ENCODE data around the gene SPEG.

SPEG gene

DNA sequence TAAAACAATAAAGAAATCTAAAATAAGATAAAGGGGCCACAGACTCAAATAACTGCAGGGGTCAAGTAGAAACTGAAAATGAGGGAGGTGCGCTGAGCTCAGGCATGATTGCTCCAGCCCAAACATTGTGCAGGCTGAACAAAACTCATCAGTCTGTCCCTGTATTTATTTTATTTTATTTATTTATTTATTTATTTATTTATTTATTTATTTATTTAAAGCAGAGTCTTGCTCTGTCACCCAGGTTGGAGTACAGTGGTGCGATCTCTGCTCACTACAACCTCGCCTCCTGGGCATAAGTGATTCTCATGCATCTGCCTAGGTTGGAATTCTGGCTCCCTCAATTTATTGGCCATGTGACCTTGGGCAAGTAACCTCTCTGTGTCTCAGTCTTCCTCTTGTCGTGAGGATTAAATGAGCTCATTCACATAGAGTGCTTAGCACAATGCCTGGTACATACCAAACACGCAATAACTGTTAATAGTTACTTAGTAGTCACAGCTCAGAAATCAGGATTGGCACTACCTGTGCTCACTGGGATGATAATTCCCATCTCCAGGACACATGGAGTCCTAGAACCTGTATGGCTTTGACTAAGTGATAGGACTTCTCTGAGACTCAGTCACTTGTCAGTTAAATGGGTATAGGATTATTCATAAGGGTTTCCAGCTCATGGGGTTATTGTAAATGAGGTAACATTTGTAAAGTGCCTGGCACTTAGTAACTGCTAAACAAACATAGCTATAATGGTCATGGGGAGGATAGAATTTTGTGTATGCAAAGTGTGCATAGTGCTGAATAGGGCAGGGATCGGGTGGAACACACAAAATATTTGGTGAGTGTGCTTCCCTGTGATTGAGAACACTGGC is 6.0 kb downstream of the SPEG start:
- Mint-ChIP-seq H3K4me1 (ENCODE audit: low read depth) (peaks cover 8% of the 10 kb centered on the region), H3K36me3 (ENCODE audit: low read depth) (no peaks in the 10 kb centered on the region), H3K27ac (no peak overlapping the region), H3K9me3 (no peaks in the 10 kb centered on the region), H3K4me3 (peak overlapping the region; percentile 52), H3K27me3 (ENCODE audit: low read depth) (peaks cover 38% of the 10 kb centered on the region)

DNA sequence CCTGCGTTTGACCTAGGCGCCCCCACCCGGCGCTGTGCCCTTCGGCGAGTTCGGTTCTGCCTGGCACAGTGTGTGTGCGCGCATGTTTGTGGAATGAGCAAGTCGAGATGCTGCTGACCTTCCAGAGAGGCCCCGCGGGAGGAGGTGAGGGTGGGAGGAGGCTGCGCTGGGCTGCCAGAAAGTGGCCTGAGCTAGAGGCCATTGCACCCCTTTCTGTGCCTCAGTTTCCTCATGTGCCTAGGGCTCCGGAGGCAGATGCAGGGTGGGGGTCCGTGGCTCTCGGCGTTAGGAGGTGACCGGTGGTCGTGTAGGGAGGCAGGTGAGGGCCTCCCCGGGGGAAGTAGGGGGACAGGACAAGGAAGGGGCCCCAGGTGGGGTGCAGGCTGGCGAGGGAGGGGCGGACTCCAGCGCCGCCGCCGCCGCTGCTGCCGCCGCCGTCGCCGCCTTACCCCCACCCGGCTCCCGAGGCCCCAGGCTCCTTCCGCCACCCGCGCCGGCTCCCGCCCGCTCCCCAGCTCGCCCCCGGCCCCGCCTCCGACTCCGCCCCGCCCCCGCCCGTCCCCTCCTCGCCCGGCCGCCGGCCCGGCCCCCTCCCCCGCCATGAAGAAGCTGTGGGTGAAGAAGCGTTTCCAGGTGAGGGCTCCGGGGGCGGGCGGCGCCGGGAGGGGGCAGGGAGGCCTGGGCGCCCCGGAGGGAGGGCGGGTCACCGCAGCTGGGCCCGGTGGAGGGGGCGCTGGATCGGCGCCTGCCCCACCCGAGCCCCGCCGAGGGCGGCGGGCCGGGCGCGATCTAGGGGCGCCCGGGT is 7.0 kb downstream of the SPEG start:
- no peaks in the 10 kb centered on the region for H3K9me3 Mint-ChIP-seq
- H3K27ac Mint-ChIP-seq, result no peak overlapping the region
- H3K4me3 Mint-ChIP-seq, result peak overlapping the region; percentile 52
- H3K36me3 Mint-ChIP-seq (ENCODE audit: low read depth), result no peaks in the 10 kb centered on the region
- H3K4me1 Mint-ChIP-seq (ENCODE audit: low read depth), result peaks cover 8% of the 10 kb centered on the region
- H3K27me3 Mint-ChIP-seq (ENCODE audit: low read depth), result peaks cover 31% of the 10 kb centered on the region

DNA sequence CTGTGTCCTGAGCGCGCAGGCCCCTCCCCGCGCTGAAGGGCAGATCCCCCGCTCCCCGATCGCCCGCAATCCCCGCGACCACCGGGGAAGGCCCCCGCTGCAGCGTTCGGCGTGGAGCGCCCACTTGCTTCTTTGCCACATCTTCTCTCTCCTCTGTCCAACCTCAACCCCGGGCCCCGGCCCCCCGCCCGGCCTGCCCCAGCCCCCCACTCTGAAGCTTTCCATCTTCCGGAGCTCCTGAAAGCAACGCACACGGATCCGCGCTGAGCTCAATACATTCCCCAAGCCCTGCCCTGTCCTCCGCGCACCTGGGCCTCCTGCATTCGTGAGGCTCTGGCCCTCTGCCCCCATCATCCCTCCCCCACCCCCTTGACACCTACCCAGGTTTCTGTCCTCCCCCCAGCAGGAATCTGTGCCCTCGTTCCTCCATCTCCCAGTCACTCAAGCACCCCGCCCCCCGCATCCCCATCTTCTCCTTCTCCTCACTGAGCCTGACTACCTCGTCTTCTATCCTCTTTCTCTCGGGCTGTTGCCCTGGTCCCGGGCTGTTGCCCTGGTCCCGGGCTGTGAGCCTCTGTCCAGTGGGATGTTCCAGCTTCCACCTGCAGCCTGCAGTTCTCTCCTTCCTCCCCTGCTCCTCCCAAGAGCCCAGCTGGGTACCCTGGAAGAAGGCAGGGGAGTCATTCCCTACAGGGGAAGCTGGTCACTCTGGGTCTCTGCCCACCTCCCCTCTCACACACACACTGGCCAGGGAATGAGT is 7.8 kb downstream of the SPEG start:
- H3K36me3 Mint-ChIP-seq (ENCODE audit: low read depth), result no peaks in the 10 kb centered on the region
- H3K27me3 Mint-ChIP-seq (ENCODE audit: low read depth), result peaks cover 34% of the 10 kb centered on the region
- H3K9me3 Mint-ChIP-seq, result no peaks in the 10 kb centered on the region
- H3K27ac Mint-ChIP-seq, result no peak overlapping the region
- H3K4me3 Mint-ChIP-seq, result peak overlapping the region; percentile 76
- H3K4me1 Mint-ChIP-seq (ENCODE audit: low read depth), result peaks cover 8% of the 10 kb centered on the region

DNA sequence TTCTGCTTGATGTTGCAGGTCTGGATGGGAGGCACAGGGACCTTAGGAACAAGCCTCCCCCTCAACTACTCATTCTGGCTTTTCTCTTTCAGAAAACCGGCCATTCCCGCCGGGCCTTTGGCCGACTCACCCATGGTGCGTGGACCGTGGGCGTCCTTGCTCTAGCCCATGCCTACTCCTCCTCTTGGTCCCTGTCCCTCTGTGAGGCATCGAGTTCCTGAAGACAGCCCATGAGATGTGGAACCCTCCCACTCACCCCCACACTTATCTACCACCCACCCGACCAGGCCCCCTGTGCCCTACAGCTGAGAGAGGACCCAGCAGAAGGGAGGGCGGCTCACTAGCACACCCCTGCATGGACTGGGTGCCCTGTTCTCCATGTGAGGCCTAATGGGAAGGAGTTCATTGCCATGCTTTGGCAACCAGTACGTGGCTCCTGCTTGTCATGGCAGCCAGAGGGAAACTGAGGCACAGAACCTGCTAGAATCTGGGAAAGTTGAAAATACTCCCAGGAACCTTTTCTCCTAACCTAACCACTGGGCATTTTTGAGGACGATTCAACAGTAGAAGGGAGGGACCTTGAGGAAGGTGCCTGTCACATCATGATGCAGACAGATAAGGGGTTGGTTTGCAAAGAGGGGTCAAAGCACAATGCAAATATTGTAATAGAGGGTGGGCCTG is 8.5 kb downstream of the SPEG start:
- Mint-ChIP-seq H3K36me3 (ENCODE audit: low read depth) (no peaks in the 10 kb centered on the region), H3K9me3 (no peaks in the 10 kb centered on the region), H3K4me1 (ENCODE audit: low read depth) (peaks cover 8% of the 10 kb centered on the region), H3K27me3 (ENCODE audit: low read depth) (peaks cover 34% of the 10 kb centered on the region), H3K4me3 (peak overlapping the region; percentile 76), H3K27ac (no peak overlapping the region)

DNA sequence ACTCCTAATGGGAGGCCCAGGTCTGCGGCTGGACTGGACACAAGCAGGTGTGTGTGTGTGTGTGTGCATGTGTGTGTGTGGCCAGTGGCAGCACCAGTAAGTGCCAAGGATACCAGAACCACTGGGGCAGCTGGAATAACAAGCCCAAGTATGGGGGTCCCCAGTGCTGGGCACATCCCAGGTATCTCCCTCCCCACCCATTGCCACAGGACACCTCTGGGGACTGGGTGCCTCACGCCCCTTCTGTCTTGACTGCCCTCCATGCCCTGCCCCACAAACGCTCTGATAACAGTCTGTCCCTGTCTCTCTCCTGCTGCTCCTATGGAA is 9.0 kb downstream of the SPEG start:
- H3K36me3 Mint-ChIP-seq (ENCODE audit: low read depth), result no peaks in the 10 kb centered on the region
- peaks cover 8% of the 10 kb centered on the region for H3K4me1 Mint-ChIP-seq (ENCODE audit: low read depth)
- H3K27ac Mint-ChIP-seq, result no peak overlapping the region
- no peak overlapping the region for H3K4me3 Mint-ChIP-seq
- peaks cover 34% of the 10 kb centered on the region for H3K27me3 Mint-ChIP-seq (ENCODE audit: low read depth)
- no peaks in the 10 kb centered on the region for H3K9me3 Mint-ChIP-seq

DNA sequence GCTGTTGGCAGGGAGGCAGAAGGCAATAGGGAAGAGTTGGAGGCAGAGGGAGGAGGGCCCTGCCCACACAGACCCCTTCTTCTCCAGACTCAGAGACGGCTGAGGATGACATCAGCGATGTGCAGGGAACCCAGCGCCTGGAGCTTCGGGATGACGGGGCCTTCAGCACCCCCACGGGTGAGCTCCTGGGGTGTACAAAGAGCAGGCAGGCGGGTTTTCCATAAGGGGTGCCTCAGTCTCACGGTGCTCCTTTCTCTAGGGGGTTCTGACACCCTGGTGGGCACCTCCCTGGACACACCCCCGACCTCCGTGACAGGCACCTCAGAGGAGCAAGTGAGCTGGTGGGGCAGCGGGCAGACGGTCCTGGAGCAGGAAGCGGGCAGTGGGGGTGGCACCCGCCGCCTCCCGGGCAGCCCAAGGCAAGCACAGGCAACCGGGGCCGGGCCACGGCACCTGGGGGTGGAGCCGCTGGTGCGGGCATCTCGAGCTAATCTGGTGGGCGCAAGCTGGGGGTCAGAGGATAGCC is 10.0 kb downstream of the SPEG start:
- no peak overlapping the region for H3K27ac Mint-ChIP-seq
- peaks cover 8% of the 10 kb centered on the region for H3K4me1 Mint-ChIP-seq (ENCODE audit: low read depth)
- peaks cover 40% of the 10 kb centered on the region for H3K27me3 Mint-ChIP-seq (ENCODE audit: low read depth)
- H3K36me3 Mint-ChIP-seq (ENCODE audit: low read depth), result no peaks in the 10 kb centered on the region
- H3K9me3 Mint-ChIP-seq, result no peaks in the 10 kb centered on the region
- H3K4me3 Mint-ChIP-seq, result no peak overlapping the region

DNA sequence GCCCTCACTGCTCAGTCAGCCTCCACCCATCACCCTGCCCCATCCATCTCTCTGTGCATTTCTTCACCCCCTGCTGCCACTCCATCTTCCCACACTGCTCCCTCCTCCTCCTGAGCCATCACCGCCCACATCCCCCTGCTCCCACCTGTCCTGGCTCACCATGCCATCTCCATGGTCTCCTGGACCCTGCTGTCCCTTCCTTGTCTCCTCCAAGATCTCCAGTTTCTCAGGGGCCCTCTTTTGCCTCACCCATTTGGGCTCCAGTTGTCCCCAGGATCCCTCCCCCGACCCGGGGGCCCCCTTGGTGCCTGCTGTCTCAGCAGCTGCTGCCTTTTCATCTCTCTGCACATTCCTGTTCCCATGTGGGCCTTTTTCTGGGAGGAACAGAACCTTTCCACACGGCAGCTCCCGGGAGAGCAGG is 10.6 kb downstream of the SPEG start:
- H3K4me3 Mint-ChIP-seq, result no peak overlapping the region
- no peak overlapping the region for H3K27ac Mint-ChIP-seq
- H3K27me3 Mint-ChIP-seq (ENCODE audit: low read depth), result peaks cover 46% of the 10 kb centered on the region
- peaks cover 8% of the 10 kb centered on the region for H3K4me1 Mint-ChIP-seq (ENCODE audit: low read depth)
- H3K36me3 Mint-ChIP-seq (ENCODE audit: low read depth), result no peaks in the 10 kb centered on the region
- H3K9me3 Mint-ChIP-seq, result no peaks in the 10 kb centered on the region

DNA sequence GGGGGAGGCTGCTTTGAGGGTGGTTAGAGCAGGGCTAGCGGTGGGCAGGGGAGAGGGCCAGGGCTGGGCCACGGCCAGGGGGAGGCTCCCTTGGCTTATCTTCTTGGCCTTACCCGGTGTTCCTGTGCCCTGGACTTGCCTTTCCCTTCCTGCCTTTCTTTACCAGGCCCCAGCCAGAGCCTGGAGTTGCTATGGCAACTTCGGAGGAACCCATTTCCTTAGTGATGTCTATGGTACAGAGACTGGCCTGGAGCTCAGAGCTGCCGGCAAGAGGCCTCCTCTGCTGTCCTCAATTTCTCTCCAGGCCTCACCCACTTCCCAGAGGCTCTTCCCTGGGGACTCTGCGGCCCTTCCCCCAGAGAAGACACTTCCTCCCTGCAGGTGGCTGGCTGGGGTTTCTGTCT is 11.5 kb downstream of the SPEG start:
- Mint-ChIP-seq H3K27ac (no peak overlapping the region), H3K27me3 (ENCODE audit: low read depth) (peaks cover 44% of the 10 kb centered on the region), H3K36me3 (ENCODE audit: low read depth) (no peaks in the 10 kb centered on the region), H3K4me3 (no peak overlapping the region), H3K9me3 (no peaks in the 10 kb centered on the region), H3K4me1 (ENCODE audit: low read depth) (peaks cover 4% of the 10 kb centered on the region)

DNA sequence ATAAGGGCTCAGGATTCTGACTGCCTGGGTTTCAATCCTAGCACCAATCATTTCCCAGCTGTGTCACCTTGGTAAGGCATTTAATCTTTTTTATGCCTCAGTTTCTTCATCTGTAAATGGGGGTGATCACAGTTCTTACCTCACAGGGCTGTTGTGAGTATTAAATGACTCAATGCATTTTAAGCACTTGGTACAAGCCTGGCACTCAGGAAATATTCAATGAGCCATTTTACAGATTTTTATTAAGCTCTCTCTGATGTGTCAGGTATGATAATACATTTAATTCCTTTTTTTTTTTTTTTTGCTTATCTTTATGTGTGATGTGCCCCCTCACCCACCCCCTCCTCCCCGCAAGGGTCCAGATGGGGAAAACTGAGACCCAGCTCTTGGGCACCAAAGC is 12.0 kb downstream of the SPEG start:
- no peaks in the 10 kb centered on the region for H3K9me3 Mint-ChIP-seq
- no peaks in the 10 kb centered on the region for H3K36me3 Mint-ChIP-seq (ENCODE audit: low read depth)
- peaks cover 39% of the 10 kb centered on the region for H3K27me3 Mint-ChIP-seq (ENCODE audit: low read depth)
- H3K27ac Mint-ChIP-seq, result no peak overlapping the region
- no peak overlapping the region for H3K4me3 Mint-ChIP-seq
- peaks cover 4% of the 10 kb centered on the region for H3K4me1 Mint-ChIP-seq (ENCODE audit: low read depth)

DNA sequence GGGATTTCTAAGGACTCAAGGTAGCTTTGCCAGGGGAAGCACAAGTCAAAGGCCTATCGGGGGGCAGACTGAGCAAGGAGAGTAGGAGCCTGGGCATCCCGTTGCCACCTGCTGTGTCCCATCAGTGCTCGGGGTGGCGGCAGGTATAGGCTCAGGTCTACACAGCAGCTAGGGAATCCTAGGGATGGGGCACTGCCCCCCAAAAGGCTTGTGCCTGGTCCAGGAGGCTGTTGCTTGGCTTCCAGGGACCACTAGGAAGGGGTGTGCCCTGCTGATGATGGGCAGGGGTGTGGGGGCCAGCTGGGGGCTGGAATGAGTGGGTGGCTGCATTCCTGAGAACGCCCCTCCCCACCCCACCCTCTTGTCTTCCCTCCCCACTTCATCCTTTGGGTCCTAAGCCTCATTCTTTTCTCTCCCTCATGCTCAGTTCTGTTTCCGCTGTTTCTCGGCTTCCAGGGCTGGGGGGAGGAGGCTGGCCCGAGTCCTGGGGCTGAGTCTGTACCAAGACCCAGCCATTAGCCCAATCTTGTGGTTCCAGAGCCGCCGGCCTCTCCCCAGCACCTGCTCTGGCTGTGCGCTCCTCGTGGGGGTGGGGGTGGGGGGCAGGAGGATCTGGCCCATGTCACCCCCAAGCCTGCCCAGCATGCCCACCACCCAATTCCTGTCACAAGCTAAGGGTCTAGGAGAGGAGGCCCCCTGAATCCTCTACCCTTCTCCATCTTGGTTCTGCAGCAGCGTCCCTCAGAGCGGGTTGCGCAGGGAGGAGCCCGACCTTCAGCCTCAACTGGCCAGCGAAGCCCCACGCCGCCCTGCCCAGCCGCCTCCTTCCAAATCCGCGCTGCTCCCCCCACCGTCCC is 12.8 kb downstream of the SPEG start:
- Mint-ChIP-seq H3K27ac (no peak overlapping the region), H3K36me3 (ENCODE audit: low read depth) (no peaks in the 10 kb centered on the region), H3K4me3 (no peak overlapping the region), H3K9me3 (no peaks in the 10 kb centered on the region), H3K4me1 (ENCODE audit: low read depth) (peaks cover 4% of the 10 kb centered on the region), H3K27me3 (ENCODE audit: low read depth) (peaks cover 41% of the 10 kb centered on the region)

DNA sequence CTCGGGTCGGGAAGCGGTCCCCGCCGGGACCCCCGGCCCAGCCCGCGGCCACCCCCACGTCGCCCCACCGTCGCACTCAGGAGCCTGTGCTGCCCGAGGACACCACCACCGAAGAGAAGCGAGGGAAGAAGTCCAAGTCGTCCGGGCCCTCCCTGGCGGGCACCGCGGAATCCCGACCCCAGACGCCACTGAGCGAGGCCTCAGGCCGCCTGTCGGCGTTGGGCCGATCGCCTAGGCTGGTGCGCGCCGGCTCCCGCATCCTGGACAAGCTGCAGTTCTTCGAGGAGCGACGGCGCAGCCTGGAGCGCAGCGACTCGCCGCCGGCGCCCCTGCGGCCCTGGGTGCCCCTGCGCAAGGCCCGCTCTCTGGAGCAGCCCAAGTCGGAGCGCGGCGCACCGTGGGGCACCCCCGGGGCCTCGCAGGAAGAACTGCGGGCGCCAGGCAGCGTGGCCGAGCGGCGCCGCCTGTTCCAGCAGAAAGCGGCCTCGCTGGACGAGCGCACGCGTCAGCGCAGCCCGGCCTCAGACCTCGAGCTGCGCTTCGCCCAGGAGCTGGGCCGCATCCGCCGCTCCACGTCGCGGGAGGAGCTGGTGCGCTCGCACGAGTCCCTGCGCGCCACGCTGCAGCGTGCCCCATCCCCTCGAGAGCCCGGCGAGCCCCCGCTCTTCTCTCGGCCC is 13.6 kb downstream of the SPEG start:
- Mint-ChIP-seq H3K27ac (no peak overlapping the region), H3K36me3 (ENCODE audit: low read depth) (no peaks in the 10 kb centered on the region), H3K4me1 (ENCODE audit: low read depth) (no peaks in the 10 kb centered on the region), H3K9me3 (no peaks in the 10 kb centered on the region), H3K4me3 (no peak overlapping the region), H3K27me3 (ENCODE audit: low read depth) (peaks cover 40% of the 10 kb centered on the region)

DNA sequence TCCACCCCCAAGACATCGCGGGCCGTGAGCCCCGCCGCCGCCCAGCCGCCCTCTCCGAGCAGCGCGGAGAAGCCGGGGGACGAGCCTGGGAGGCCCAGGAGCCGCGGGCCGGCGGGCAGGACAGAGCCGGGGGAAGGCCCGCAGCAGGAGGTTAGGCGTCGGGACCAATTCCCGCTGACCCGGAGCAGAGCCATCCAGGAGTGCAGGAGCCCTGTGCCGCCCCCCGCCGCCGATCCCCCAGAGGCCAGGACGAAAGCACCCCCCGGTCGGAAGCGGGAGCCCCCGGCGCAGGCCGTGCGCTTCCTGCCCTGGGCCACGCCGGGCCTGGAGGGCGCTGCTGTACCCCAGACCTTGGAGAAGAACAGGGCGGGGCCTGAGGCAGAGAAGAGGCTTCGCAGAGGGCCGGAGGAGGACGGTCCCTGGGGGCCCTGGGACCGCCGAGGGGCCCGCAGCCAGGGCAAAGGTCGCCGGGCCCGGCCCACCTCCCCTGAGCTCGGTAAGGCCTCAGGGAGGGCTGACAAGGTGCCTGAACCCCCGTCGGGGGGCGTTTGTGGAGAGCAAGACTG is 14.2 kb downstream of the SPEG start:
- no peak overlapping the region for H3K27ac Mint-ChIP-seq
- no peaks in the 10 kb centered on the region for H3K4me1 Mint-ChIP-seq (ENCODE audit: low read depth)

DNA sequence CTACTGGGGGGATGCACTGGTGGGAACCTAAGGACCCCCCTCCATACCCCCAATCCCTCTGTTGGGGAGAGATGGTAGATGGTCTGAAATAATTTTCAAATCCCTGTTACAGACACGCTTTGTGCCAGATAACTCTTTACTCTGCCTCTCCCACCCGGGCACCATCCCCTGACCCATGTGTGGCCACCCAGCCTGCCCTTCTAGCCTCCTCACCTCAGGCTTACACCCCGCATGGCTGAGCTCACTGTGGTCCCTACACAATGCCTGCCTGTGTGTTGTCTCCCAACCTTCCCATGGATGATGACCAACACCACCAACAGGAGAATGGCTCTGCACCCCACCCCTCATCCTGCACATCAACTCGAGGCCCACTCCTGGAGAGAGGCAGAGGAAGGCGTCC is 15.0 kb downstream of the SPEG start:
- Mint-ChIP-seq H3K4me3 (no peak overlapping the region), H3K4me1 (ENCODE audit: low read depth) (no peaks in the 10 kb centered on the region), H3K27me3 (ENCODE audit: low read depth) (peaks cover 33% of the 10 kb centered on the region), H3K36me3 (ENCODE audit: low read depth) (no peaks in the 10 kb centered on the region), H3K27ac (no peak overlapping the region), H3K9me3 (no peaks in the 10 kb centered on the region)

More for the DNA sequence above, 14.2 kb downstream of the SPEG start:
- Mint-ChIP-seq H3K36me3 (ENCODE audit: low read depth) (no peaks in the 10 kb centered on the region), H3K27me3 (ENCODE audit: low read depth) (peaks cover 37% of the 10 kb centered on the region), H3K4me3 (no peak overlapping the region), H3K9me3 (no peaks in the 10 kb centered on the region)

Measured in T-helper 1 cell treated with Interleukin-12 subunit alpha and Interleukin-12 subunit beta and Interleukin-4 antibody, amounts not matched to agents 30 μg/mL and 1 μg/mL, for 36 hours (primary cell).